ENCODE results near the gene BMP8B. TPM values are rescaled to one million over a fixed set of nuclear protein-coding genes. Genes with fewer than 3 reads are reported as not detected.

BMP8B gene
- total RNA-seq, 1 experiment from 2014 or later, result 0.42 TPM

GRCh38 chr1:39779821-39780220 lies 8.8 kb downstream of the BMP8B start:
- H3K4ac ChIP-seq (ENCODE audit: low read depth, low read length), result no peak overlapping the region
- WGBS (ENCODE audit: extremely low coverage, insufficient read length, low lambda C conversion rate), result no CpG with 5 or more reads among the region's 5 CpGs
- H3K27me3 ChIP-seq (ENCODE audit: insufficient read depth, low read length), result no peaks in the 10 kb centered on the region; the same call in 1 of the 2 replicates

More at GRCh38 chr1:39779821-39780220, 8.8 kb downstream of the BMP8B start:
- Mint-ChIP-seq H3K4me3 (no peak overlapping the region), H3K27me3 (ENCODE audit: low read depth) (peaks cover 71% of the 10 kb centered on the region), H3K27ac (no peak overlapping the region), H3K9me3 (no peaks in the 10 kb centered on the region), H3K4me1 (peaks cover 0 to 4% of the 10 kb centered on the region in 2 experiments; a peak in 2 of 4 replicates), H3K36me3 (ENCODE audit: insufficient read depth in 1 of 3, low read depth in 3 of 3) (no peaks in the 10 kb centered on the region)
- Histone ChIP-seq H2BK15ac (ENCODE audit: low read depth, low read length) (no peak overlapping the region), H3K9me3 (ENCODE audit: control insufficient read depth, low read depth, low read length) (no peaks in the 10 kb centered on the region), H3K4me2 (ENCODE audit: insufficient read depth, insufficient read length, low read length) (no peak overlapping the region), H3K4me1 (ENCODE audit: insufficient read depth, low read length) (no peaks in the 10 kb centered on the region), H4K91ac (ENCODE audit: insufficient read length, low read depth, low read length) (no peak overlapping the region), H3K23ac (ENCODE audit: insufficient read length, low read depth, low read length) (no peak overlapping the region), H2BK12ac (ENCODE audit: insufficient read length, low read depth, low read length) (no peak overlapping the region), H3K56ac (ENCODE audit: insufficient read length, low read depth, low read length) (no peak overlapping the region), H4K8ac (replicated peaks; ENCODE audit: insufficient read length, low read depth, low read length) (no peak overlapping the region), H2BK20ac (ENCODE audit: low read depth, low read length, poor library complexity, severe bottlenecking) (no peak overlapping the region), H3K23me2 (ENCODE audit: insufficient read length, low read depth, low read length, poor library complexity, severe bottlenecking) (no peaks in the 10 kb centered on the region), H3K18ac (ENCODE audit: insufficient read length, low read depth, low read length) (no peak overlapping the region), H4K5ac (ENCODE audit: insufficient read length, low read depth, low read length) (no peak overlapping the region), H3K14ac (ENCODE audit: insufficient read depth, low read length) (no peak overlapping the region), H2BK5ac (ENCODE audit: insufficient read length, low read length) (no peak overlapping the region), H3K27ac (ENCODE audit: insufficient read length, low read depth, low read length) (no peak overlapping the region), H3K9ac (ENCODE audit: extremely low read depth, insufficient read length, low read length) (no peak overlapping the region), H2AFZ (ENCODE audit: low read length) (no peak overlapping the region), H2BK120ac (ENCODE audit: low read depth, low read length, poor library complexity, severe bottlenecking) (no peak overlapping the region), H3K79me2 (ENCODE audit: insufficient read depth, low read length) (no peaks in the 10 kb centered on the region), H2AK5ac (ENCODE audit: insufficient read length, low read length) (no peak overlapping the region), H3K79me1 (ENCODE audit: insufficient read depth, low read depth, low read length, poor library complexity, severe bottlenecking) (no peaks in the 10 kb centered on the region), H3T11ph (ENCODE audit: low read length) (no peak overlapping the region), H4K20me1 (ENCODE audit: control insufficient read depth, insufficient read depth, insufficient read length) (no peaks in the 10 kb centered on the region)
- DNase-seq, result no peak
- no peak for TF ChIP-seq CTCF (conservative IDR thresholded peaks at IDR 0.05)

Data from H9 (cell line).